ENCODE data around the gene ANKRD12.
"Not testable (repeated sequence)": the region's sequence is repeated elsewhere in the genome, so short reads cannot be mapped to it uniquely, and the experiment has no call there.

ANKRD12 gene

GRCh38 chr18:9136315-9137155 lies at the start of gene ANKRD12:
Gene ANKRD12 (plus strand): TSS chr18:9136781. CDS start chr18:9182433, 45,652 bp downstream.
- DNase-seq = peak; percentile 51

DNA sequence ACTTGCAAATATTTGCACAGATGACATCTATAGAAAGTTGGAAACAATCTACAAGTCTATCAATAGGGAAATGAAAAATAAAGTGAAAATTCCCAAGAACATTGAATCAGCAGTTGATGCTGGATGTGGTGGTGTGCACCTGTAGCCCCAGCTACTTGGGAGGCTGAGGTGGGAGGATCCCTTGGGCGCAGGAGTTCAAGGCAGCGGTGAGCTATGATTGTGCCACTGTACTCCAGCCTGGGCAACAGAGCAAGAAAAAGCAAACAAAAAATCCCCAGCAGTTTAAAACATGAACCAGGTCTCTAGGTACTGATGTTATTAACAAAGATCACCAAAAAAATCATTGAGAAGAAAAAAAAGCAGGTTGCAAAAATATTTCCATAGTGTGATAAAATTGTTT lies 49.4 kb upstream of the ANKRD12 start:
- DNase-seq = no peak

DNA sequence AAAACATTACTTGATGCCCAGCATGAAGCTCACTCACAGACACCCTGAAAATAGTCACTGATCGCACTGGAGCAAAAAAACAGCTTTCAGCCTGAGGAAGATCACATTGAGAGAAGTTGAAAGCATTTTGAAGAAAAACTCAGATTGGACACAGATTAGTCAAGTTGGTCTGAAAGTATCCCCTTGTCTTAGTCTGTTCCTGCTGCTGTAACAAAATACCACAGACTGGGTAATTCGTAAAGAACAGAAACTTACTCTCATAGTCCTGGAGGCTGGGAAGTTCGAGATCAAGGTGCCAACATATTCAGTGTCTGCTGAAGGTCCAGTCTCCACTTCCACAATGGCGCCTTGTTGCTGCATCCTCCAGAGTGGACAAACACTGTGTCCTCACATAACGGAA lies 48.3 kb upstream of the ANKRD12 start:
- DNase-seq = no peak

GRCh38 chr18:9088727-9089126 lies 47.9 kb upstream of the ANKRD12 start:
- not testable (repeated sequence) for DNase-seq

GRCh38 chr18:9090578-9090977 lies 46.0 kb upstream of the ANKRD12 start:
- no peak for DNase-seq

- no peak for DNase-seq
These were observed 45.5 kb upstream of the ANKRD12 start for GRCh38 chr18:9091066-9091476.

- no peak for DNase-seq
These were observed 43.9 kb upstream of the ANKRD12 start for GRCh38 chr18:9092665-9093064.

DNA sequence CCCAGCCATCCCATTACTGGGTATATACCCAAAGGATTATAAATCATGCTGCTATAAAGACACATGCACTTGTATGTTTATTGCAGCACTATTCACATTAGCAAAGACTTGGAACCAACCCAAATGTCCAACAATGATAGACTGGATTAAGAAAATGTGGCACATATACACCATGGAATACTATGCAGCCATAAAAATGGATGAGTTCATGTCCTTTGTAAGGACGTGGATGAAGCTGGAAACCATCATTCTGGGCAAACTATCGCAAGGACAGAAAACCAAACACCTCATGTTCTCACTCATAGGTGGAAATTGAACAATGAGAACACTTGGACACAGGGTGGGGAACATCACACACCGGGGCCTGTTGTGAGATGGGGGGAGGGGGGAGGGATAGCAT lies 43.5 kb upstream of the ANKRD12 start:
- not testable (repeated sequence) for DNase-seq

- no peak for DNase-seq
These were observed 42.0 kb upstream of the ANKRD12 start for GRCh38 chr18:9094307-9095226.

- DNase-seq = no peak
These were observed 41.1 kb upstream of the ANKRD12 start for GRCh38 chr18:9095297-9096006.

DNA sequence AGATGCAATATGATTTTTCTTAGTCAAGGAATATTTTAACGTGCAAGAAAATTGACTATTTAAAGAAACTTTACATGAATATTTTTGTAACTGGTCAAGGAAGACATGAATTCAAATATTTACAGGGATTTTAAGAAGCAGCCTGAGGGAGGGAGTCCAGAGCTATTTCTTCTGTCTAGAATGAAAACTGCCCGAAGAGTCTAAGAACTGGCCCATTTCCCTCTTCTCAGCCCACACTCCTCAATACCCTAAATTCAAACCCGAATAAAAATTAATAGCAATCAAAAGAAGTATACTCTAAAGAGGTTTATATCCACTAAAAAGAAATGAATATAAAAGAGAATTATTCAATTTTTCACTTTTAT lies 40.6 kb upstream of the ANKRD12 start:
- no peak for DNase-seq

DNA sequence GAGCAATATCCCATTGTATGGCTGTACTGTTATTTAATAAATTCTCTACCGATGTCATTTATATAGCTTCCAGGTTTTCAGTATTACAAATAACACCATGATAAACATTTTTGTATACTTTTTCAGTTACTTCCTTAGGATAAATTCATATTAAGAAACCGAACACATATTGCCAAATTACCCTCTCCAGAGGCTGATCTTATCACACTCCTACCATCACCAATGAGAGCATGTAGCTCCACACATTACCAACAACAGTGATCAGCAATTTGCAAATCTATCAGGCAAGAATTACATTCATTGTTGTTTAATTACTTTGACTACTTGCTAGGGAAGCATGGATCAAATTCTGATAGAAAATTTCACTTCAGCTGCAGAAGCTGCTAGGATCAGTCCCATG lies 39.9 kb upstream of the ANKRD12 start:
- no peak for DNase-seq

DNA sequence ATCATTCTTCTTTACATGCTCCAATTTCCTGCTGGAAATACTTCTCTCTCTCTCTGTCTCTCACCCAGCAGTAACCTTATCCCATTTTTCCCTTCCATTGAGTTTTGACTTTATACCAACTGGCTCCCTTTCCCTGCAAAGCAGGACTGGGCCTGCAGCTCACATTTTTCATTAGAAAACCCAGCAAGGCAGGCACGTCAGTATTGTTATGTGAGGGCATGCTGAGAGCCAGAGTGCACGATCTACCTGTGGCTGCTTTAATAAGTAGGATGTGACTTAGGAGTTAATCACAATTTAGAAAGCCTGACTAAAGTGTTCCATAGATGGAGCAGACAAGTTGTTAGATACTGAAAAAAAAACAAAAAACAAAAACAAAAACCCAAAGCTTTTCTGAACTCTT lies 39.2 kb upstream of the ANKRD12 start:
- no peak for DNase-seq

- DNase-seq = no peak
These were observed 35.8 kb upstream of the ANKRD12 start for GRCh38 chr18:9100796-9101195.

GRCh38 chr18:9101730-9102507 lies 34.7 kb upstream of the ANKRD12 start:
- no peak for DNase-seq

- peak; percentile 72 for DNase-seq
These were observed 33.8 kb upstream of the ANKRD12 start, which contains the start of gene NDUFV2 for GRCh38 chr18:9102508-9103375. Gene NDUFV2 (plus strand): TSS chr18:9102699. CDS start chr18:9102744, 45 bp downstream.

GRCh38 chr18:9103376-9103873 lies 33.2 kb upstream of the ANKRD12 start:
- DNase-seq = no peak

GRCh38 chr18:9104244-9104901 lies 32.2 kb upstream of the ANKRD12 start:
- no peak for DNase-seq

DNA sequence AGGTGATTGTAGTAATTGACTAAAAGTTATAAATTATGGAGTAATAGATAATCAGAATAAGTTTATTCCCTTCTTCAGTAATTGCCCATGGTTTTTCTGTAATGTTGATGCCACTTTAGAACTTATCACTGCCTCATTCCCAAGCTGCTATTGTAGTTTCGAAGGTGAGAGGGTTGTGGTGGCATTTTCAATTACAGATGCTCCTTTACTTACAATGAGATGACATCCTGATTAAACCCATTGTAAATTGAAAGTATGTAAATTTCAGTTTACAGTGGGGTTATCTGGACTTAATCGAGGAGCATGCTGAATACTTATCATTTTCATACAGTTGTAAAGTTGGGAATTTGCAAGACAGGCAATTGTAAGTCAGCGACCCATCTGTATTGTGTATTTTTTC lies 31.2 kb upstream of the ANKRD12 start:
- no peak for DNase-seq

GRCh38 chr18:9106094-9106493 lies 30.5 kb upstream of the ANKRD12 start:
- DNase-seq = no peak

All from NCI-H187 treated with DMSO at 0.1 percent for 48 hours (cell line).